NCI-H226 (cell line): Measurements from ENCODE around the gene PDE4DIP.
"Not testable (repeated sequence)": the region's sequence is repeated elsewhere in the genome, so short reads cannot be mapped to it uniquely, and the experiment has no call there.

Experiments
- DNase-seq: peaks from one replicate; pipeline ENCODE4 v3.0.0-alpha.2; 2015

The PDE4DIP gene

DNA sequence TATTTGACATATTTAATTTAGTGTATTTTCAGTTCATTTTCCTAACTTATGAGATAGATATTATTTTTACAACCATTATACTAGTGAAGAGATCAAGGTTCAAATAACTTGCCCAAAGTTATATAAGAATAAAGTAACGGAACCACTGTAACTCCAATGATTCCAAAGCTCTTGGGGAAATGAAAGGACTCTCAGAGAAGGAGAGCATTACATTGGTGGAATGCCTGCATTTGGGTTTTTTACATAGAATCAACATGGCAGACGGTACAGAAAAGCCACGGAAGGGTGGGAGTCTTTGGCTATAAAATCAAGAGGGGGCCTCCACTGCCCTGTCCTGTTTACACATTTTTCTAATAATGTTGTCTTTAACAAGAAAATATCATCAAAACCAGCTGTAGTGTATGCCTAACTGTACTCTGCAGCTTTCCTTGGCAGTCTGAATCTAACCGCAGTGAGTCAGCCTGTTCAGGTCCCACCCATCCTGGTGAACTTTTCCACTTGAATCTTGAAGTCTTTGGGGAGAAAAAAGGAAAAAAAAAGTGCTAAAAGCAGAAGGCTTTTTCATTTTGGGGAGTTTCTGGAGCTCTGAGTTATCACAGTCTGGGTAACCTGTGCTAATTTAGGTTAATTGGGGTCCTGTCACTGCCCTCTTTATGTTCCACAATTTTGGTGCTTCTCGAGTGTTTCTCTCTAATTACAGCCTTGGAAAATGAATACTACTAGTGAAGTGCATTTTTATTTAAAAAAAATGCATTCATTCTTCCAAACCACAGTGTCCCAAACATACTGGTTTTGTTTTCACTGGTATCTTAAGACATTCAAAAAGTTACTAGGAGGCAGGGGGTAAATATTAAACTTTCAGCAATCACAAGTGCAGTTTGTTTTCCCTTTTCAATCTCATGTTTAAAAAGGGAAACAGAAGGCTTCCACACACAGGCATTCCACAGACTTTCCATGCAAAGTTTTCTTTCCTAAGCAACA is 30.5 kb downstream of the PDE4DIP start:
- not testable (repeated sequence) for DNase-seq

DNA sequence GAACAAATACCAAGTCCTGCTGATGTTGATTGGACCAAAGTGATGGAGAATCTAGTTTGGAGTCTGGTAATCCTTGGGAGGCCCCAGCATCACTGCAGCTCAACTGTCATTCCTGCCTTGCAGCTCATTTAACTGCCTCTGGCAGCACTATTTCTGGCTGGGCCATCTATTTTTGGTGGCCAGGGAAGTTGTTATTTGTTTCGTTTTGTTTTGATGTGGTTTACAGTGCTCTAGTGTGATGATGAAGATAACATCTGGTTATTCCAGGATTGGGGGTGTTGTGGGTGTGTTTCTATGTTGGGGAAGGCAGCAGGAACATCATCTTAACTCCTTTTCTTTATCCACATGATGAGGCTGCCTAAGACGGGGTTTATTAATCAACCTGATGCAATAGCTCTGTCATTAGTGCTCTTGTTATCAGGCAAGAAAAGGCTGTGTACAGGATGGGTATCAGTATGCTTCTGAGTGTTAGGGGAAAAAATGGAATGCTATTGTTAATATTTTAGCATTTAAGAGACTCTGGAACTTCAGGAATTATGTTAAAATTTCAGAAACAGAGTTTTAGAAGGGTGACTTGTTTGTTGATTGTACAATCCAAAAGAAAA is 35.7 kb downstream of the PDE4DIP start:
- DNase-seq = not testable (repeated sequence)

DNA sequence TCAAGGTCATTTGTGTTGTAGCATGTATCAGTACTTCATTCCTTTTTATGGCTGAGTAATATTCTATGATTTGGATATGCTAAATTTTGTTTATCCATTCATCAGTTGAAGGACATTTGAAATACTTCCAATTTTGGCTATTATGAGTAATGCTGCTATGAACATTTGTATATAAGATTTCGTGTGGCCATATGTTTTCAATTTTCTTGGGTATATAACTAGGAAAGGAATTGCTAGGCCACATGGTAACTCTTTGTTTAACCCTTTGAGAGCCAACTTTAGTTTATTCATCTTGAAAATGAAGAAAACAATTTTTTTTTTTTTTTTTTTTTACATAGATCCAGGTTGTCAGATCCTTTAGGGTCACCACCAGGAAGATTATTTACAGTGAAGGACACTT is 37.0 kb downstream of the PDE4DIP start:
- DNase-seq = not testable (repeated sequence)

DNA sequence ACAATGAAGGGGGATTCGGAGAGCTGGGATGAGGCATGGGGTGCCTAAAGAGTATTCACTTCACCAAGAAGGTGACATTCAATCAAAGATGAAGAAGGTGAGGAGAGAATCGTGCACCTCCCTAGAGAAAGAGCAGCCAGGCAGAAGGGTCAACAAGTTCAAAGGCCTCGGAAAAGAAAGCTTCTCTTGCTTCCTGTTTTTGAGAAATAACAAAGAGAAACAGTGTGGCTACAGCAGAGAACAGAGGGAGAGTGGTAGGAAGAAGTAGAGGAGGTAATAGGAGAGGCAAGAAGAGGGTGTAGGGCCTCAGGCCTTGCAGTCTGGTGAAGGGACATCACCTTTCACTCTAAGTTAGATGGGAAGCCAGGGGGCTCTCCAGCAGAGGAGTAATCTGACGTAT is 41.0 kb downstream of the PDE4DIP start:
- not testable (repeated sequence) for DNase-seq

DNA sequence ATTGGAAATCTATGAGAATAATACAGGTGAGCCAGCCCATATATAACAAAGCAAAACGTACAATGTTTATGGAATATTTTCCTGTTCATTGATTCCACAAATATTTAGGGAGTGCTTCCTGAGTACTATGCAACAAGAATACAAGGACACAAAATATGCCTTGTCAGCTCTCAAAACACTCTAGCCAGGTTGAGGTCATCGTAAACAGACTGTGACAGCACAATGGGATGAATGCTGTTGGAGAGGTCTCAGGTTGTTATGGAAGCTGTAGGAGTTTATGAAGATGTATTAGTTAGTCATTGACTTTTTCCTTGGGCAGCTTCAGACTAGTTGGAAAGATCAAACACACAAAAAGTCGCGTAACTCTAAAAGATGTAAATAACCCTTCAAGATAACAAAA is 42.1 kb downstream of the PDE4DIP start:
- DNase-seq = not testable (repeated sequence)

DNA sequence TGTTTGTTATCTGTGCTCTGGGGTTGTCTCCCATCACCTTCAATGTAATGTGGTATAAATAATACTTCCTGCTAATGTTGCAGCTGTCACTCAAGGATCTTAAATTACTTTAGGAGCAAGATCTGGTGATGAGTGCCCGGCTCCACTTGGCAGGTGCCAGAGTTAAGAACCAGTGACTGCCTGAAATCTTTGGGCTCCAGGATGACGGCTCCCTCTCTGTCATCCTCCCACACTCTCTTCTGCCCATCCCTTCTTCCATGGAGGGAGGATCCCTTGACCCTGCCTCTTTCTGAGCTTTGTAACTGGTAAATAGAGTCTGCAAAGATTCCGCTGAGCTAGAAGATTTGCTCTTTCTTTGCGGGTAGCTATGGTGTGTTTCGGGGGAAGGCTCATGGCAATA is 44.4 kb downstream of the PDE4DIP start:
- not testable (repeated sequence) for DNase-seq

DNA sequence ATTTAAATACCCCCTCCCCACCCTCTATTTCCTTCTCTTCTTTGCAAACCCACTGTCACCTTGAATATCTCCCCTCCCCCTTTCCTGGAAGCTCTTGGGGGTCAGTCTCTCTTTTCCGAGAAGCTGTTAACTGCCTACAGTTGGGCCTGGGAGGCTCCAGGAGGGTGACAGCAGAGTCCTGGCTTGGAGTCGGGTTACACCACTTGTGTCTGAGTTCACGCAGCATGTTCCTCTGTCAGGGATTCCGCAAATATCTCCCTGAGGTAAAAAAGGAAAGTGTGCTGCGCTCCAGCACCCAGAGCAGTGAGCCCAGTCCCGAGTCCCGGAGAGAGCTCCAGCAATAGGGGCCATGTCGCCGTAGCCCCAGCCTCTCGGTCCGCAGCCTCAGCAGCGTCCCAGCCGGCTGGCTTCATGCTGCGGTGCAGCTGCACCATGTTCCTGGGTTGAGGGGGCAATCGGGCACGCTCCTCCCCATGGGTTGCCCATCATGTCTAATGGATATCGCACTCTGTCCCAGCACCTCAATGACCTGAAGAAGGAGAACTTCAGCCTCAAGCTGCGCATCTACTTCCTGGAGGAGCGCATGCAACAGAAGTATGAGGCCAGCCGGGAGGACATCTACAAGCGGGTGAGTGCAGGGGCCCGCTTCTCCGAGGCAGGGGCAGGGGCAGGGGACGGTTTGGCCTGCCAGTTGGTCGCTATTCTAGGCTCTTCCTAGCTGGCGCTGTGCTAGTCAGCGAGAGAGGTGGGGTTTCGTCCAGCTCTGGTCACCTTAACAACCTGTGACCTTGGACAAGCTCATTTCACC is 45.2 kb downstream of the PDE4DIP start:
- DNase-seq = not testable (repeated sequence)

DNA sequence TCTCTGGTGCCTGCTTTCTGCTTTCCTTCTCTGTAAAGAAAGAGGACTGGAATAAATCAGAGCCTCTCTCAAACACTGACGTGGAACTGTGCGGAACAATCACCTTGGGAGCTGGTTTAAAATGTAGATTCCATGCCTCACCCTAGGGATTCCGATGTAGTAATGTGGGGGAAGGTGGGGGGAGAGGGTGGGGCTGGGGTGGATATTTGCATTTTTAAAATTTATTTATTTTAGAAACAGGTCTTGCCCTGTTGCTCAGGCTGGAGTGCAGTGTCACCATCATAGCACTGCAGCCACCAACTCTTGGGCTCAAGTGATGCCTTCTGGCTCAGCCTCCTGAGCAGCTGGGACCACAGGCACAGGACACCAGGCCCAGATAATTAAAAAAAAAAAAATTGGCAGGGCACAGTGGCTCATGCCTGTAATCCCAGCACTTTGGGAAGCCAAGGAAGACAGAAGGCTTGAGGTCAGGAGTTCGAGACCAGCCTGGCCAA is 45.9 kb downstream of the PDE4DIP start:
- not testable (repeated sequence) for DNase-seq

DNA sequence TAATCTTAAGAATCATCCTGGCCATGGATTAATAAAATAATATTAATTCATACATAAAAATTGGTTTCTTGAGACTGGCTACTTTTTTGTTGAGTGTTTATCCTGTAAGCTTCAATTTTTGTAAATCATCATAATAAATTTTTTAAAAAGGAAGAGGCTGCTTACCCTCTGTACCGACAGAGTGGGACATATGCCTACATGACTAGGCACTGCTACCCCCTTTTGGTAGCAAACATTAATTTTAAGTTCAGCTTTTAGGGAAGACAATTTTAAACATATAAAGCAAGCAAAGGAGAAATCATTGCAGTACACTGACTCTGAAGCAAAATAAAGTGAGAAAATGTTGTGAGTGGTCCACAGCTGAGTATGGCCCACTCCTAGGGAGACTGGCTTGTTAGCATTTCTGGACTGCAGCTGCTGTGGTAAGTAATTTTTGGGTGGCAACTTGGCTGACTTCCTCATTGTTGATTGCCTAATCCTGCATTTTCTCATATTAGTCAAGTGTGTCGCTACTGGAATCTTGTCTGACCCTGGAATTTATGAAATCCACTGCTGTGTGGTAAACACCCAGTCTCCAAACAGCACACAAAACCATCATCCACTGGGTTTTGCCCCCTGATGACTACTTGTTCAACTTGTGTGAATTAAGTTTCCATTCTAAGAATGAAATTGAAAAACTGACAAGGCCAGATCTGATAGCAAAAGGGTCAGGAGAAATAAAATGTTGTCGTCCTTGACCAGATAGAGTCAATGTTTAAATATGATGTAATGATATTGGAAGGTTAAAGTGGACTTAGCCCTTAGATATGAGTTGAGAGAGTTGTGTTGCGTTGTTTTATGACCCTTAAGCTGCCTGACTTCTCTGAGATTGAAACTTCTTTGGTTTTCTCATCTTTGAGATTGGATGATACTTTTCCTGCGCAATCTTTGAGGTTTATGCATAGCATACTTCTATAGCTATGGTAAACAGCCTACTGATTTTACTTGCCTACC is 50.4 kb downstream of the PDE4DIP start:
- not testable (repeated sequence) for DNase-seq

DNA sequence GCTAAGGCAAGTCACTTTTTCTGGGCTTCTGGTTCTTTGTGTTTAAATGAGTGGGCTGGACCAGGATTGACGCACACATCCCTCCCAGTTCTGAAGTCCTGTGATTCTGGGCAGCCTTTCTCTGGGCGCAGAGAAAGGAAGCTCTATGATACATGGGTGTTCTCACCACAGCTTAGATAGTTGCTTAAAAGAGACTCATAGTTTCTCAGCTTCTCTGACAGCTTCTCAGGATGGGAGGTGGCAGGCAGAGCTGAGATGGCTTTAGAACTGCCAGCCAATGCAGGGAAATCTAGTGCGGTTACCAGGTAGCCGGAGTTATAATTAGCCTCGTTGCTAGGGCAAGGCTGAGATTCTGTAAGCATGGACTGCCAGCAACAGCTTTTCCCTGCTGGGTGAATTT is 55.8 kb downstream of the PDE4DIP start:
- DNase-seq = not testable (repeated sequence)

DNA sequence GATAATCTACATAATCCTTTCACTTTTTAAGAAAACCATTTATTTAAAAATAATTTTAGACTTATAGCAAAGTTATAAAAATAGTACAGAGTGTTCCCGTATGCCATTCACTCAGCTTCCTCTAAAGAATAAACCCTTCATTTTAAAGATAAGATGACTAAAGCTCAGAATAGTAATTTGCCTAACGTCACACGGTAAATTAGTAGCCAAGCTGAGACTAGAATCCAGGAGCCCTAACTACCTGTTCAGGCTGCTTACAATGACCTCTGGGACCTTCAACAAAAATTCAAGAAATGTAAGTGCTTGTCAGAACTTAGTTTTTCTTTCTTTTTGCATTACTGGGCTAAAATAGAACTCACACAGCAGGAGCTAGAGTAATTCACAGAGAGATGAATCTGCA is 56.5 kb downstream of the PDE4DIP start:
- DNase-seq = not testable (repeated sequence)

DNA sequence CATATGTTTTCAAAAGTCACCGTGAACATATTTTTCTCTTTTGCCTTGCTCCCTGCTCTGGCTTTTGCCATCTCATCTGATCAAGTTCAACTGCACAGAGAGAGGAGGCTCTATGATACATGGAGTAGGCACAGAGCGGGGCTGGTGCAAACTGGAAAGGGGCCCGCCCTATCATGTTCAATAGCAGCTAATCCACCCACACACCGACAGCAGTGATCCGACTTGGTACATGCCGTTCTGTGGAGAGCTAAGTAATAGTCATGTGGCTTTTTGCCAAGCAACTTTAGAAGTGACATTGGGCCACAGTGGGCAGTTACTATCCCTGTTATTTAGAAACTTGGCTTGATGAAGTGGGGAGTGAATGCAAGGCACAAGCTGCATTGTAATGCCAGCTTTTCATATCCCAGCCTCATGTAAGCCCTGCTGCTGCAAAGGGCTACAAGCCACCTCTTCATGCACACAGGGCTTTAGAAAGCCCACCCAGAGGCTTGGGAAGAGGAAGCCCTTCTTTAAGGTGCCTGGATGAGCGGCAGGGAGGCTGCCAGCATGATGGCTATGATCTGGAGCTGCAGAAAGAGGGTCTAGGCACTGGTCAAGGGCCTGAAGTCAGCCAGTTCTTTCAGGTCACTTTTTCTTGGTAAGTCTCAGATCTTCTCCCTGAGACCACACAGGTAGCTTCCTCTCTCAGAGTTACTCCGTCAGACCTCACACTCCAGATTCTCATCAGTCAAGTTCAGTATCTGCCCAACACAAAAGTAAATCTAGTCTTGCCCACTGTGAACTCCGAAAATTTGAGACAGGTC is 57.1 kb downstream of the PDE4DIP start:
- DNase-seq = not testable (repeated sequence)

DNA sequence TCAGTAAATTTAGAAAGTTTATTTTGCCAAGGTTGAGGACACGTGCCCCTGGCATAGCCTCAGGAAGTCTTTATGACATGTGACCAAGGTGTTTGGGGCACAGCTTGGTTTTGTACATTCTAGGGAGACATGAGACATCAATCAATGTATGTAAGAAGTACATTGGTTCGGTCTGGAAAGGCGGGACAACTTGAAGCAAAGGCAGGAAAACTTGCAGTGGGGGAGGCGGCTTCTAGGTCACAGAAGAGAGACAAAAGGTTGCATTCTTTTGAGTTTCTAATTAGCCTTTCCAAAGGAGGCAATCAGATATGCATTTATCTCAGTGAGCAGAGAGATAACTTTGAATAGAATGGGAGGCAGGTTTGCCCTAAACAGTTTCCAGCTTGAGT is 57.7 kb downstream of the PDE4DIP start:
- DNase-seq = not testable (repeated sequence)

DNA sequence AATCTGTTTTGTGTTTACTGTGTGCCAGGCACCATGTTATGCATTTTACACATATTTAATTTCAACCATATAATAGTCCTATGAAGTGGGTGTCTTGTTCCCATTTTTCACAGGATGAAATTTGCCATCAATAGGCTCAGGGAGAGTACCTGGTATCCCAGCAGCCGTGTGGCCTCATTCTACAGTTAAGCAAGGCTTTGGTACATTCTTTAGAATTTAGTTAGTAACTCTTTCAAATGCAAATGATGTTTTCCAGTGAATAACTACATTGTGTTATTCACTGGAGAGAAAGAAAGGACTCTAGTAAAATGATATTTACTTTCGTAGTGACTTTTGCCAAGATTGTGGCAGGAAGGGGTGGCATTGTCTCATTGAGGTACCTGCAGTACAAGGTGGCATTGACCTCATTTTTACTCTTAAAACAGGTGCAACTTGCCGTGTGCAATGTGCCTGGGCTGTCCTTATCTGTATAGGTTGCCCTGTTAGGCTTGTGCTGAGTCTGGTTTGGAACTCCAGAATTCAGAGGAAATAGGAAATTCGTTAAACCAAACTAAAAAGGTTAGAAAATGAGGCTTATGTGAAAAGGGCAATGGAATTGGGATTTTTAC is 65.1 kb downstream of the PDE4DIP start:
- not testable (repeated sequence) for DNase-seq

DNA sequence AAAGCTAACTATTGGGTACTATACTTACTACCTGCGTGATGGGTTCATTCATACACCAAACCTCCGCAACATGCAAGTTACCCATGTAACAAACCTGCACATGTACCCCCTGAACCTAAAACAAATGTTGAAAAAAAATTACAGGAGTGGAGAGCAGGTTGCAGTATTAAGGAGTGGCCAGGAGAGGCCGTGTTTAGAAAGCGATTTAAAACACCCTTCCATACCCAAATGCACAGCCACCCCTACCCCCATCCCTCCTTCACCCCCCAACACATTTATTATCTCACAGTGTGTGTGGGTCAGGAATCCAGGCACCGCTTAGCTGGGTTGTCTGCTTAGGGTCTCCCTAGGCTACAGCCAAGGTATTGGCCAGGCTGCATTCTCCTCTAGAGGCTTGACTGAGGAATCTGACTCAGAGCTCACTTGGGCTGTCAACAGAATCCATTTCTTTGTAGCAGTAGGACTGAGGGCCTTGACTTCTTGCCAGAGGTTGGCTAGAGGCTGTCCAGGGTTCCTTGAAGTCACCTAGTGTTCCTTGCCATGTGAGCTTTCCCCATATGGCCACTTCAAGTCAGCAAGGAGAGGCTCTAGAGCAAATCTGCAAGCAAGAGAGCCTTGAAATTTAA is 67.2 kb downstream of the PDE4DIP start:
- DNase-seq = not testable (repeated sequence)

DNA sequence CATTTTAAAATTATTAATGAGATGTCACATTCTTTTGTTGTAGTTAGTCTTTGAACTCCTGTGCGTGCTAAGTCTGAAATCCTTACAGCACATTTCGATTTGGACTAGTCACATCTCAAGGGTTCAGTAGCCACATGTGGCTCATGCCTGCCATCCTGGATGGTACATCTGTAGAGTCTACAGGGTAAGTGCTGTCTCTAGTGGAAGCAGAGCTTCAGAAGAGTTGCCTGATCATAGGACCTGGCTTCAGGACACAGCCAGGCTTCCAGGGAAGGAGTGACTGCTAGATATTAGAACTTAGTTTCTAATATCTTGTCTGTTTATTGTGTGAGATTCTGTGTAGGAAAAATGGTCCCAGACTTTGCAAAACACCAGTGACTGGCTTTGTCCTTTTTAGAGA is 72.0 kb downstream of the PDE4DIP start:
- not testable (repeated sequence) for DNase-seq

DNA sequence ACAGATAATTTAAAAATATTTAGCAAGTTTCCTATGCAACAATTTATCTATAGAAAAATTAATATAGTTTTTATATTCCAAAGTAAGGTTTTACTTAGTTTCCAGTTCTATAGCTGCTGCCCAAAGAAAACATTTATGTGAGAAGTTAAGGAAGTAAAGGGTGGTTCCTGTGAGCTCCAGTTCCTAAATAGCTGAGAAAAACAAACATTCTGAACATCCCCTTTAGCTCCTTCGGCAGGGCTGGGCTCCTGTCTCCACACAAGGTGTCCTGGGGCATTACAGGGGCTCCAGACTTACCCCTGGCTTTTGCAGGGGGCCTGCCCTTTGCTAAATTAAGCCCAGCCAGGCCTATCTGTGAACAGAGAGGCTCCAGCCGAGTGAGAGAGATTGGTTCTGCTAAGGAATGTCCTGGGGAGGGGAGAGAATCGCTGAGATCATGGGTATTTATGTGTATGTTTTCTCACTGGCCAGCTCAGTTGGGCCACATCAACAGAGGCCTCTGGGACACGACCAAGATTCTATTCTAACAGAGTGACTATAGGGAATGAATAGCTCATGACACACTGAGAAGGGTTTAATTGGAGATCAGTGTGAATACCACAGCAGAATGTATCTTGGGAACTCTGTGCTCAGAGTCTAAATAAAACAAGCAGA is 72.6 kb downstream of the PDE4DIP start:
- DNase-seq = not testable (repeated sequence)

DNA sequence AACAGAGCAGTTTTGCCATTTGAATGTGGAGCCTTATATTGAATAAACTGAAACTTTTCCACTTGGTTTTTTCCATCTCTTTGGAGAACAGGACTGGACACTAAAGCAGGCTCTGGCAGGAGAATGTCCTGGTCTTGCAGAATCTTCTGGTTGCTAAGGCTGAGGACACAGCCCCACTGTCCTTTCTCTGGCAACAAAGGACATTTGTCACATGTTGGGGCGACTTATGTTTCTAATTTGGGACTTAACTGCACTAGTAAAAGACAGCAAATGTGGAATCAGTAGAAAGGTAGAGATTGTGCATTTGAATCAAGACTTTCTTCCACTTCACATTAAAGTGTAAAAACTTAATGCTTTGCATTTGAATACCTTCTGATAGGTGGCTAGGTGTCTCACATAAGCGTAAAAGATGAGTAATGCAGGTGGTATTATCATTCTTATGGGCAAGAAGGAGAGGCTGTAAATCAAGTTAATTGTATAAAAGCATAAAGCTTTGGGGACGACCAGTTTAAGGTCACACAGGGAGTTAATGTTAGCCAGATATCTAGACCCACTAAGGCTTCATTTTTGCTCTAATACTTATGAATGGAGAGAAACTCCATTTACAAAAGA is 74.7 kb downstream of the PDE4DIP start:
- peak; percentile 0 for DNase-seq

DNA sequence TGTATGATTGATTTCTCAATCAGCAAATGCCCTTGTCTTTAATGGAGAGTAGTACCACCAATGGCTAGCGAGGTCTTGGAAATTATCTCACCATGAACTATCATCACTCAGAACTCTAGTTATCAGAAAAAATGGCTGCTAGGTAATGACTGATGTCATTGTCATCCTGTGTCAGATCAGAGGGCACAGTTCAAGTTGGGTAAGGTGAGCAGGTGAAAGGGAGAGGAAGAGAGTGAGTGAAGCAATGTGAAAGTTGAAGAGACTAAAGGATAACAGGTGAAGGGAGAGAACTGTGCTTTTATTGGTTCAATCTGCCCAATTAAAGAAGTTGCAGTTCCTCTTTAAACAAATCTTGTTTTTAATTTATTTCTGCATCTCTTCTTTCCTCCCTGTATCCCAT is 76.8 kb downstream of the PDE4DIP start:
- DNase-seq = not testable (repeated sequence)
